Astrocyte of the cerebellum (primary cell): Measurements from ENCODE around the gene ENG.

Experiments used
- DNase-seq: peaks from one replicate; pipeline ENCODE4 v3.0.0-alpha.2; 2011; ENCODE audit warnings: low read depth
- H3K4me3 ChIP-seq: 2 replicates; pipeline ENCODE4 v1.5.1; 2011; ENCODE audit warnings: mild to moderate bottlenecking, low read depth, low read length, moderate library complexity
- CTCF ChIP-seq: IDR thresholded peaks from 2 replicates; pipeline ENCODE4 v1.5.1; 2012; ENCODE audit warnings: low read length, low read depth, moderate library complexity, mild to moderate bottlenecking; ENCODE audit errors: missing control alignments
- in situ Hi-C: cut with HindIII; loops from 2 replicates; pipeline ENCODE4 v1.10.0; 2017; ENCODE audit warnings: low sequenced_read_pairs

ENG gene

GRCh38 chr9:127813686-127814226 lies 40.7 kb downstream of the ENG start:
- no peak overlapping the region for H3K4me3 ChIP-seq
- in situ Hi-C loops: no loop called here
- TF ChIP-seq CTCF: no peak
- DNase-seq: no peak

GRCh38 chr9:127812936-127813675 lies 41.4 kb downstream of the ENG start:
- H3K4me3 ChIP-seq: no peak overlapping the region
- TF ChIP-seq CTCF: no peak
- DNase-seq: no peak
- in situ Hi-C loops: no loop called here

GRCh38 chr9:127812011-127812410 lies 42.4 kb downstream of the ENG start:
- no peak overlapping the region for H3K4me3 ChIP-seq
- in situ Hi-C loops: no loop called here
- TF ChIP-seq CTCF: no peak
- no peak for DNase-seq

- H3K4me3 ChIP-seq: no peak overlapping the region
- no peak for TF ChIP-seq CTCF
- DNase-seq: no peak
- in situ Hi-C loops: no loop called here
Measured at GRCh38 chr9:127810378-127811187, 43.9 kb downstream of the ENG start.

GRCh38 chr9:127809540-127810377 lies 44.7 kb downstream of the ENG start:
- no peak for TF ChIP-seq CTCF

GRCh38 chr9:127809002-127809539 lies 45.4 kb downstream of the ENG start:
- no peak for TF ChIP-seq CTCF
- DNase-seq: no peak
- H3K4me3 ChIP-seq: no peak overlapping the region
- in situ Hi-C loops: no loop called here

More at GRCh38 chr9:127809540-127810377, 44.7 kb downstream of the ENG start:
- no peak for DNase-seq
- no peak overlapping the region for H3K4me3 ChIP-seq
- in situ Hi-C loops: no loop called here
